Measurements from ENCODE around the gene B9D2. TPM values are rescaled to one million over a fixed set of nuclear protein-coding genes. Genes with fewer than 3 reads are reported as not detected.

Gene B9D2
- polyA plus RNA-seq, 3 donors: 12.2 to 32.5 (median 25.1) TPM

GRCh38 chr19:41356984-41357739 lies 6.8 kb downstream of the B9D2 start:
- no peaks in the 10 kb centered on the region for H3K27me3 Mint-ChIP-seq (ENCODE audit: low read depth in 3 of 3)
- H3K79me2 ChIP-seq (ENCODE audit: insufficient read depth, low read length): peaks cover 33% of the 10 kb centered on the region
- H3K36me3 Mint-ChIP-seq: peaks cover 14 to 41% of the 10 kb centered on the region in 2 donors
- H3K36me3 ChIP-seq (replicated peaks in 1 of 2; ENCODE audit: control insufficient read depth in 1 of 2, insufficient read depth in 2 of 2, low read length in 2 of 2): peaks cover 0 to 6% of the 10 kb centered on the region in 2 donors
- peak overlapping the region; percentile 24 to 60 for H3K4me3 Mint-ChIP-seq
- H3K9ac ChIP-seq (ENCODE audit: insufficient read depth, low read length, poor library complexity, severe bottlenecking): no peak overlapping the region
- peak; percentile 40 to 58 (median 47) for DNase-seq
- H3K9me3 ChIP-seq (replicated peaks in 1 of 2; ENCODE audit: control insufficient read depth in 1 of 2, insufficient read depth in 1 of 2, low read length in 2 of 2): no peaks in the 10 kb centered on the region
- 46% methylated on average over 7 of the region's 11 CpGs for WGBS (ENCODE audit: insufficient coverage)
- peaks cover 0 to 2% (median 0%) of the 10 kb centered on the region in 7 donors for H3K9me3 Mint-ChIP-seq
- H2AFZ ChIP-seq (ENCODE audit: insufficient read depth, low read depth, low read length, poor library complexity, severe bottlenecking): no peak overlapping the region
- TF ChIP-seq, protein P1, sequence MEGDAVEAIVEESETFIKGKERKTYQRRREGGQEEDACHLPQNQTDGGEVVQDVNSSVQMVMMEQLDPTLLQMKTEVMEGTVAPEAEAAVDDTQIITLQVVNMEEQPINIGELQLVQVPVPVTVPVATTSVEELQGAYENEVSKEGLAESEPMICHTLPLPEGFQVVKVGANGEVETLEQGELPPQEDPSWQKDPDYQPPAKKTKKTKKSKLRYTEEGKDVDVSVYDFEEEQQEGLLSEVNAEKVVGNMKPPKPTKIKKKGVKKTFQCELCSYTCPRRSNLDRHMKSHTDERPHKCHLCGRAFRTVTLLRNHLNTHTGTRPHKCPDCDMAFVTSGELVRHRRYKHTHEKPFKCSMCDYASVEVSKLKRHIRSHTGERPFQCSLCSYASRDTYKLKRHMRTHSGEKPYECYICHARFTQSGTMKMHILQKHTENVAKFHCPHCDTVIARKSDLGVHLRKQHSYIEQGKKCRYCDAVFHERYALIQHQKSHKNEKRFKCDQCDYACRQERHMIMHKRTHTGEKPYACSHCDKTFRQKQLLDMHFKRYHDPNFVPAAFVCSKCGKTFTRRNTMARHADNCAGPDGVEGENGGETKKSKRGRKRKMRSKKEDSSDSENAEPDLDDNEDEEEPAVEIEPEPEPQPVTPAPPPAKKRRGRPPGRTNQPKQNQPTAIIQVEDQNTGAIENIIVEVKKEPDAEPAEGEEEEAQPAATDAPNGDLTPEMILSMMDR (IDR thresholded peaks at IDR 0.05): no peak
- H3K4me3 ChIP-seq (replicated peaks in 1 of 3; ENCODE audit: low read depth in 2 of 3, low read length in 3 of 3): peak overlapping the region in 1 of 3 experiments; percentile 42
- peaks cover 47% of the 10 kb centered on the region in 2 donors for H3K4me1 ChIP-seq (ENCODE audit: control insufficient read depth in 1 of 2, insufficient read depth in 2 of 2, low read length in 2 of 2)
- H3K4me2 ChIP-seq (replicated peaks; ENCODE audit: extremely low read depth, low read length, poor library complexity, severe bottlenecking): peak overlapping the region; percentile 37
- peaks cover 15% of the 10 kb centered on the region for H4K20me1 ChIP-seq (ENCODE audit: insufficient read depth, low read length)
- H3K4me1 Mint-ChIP-seq: peaks cover 47% of the 10 kb centered on the region
- H3K27ac Mint-ChIP-seq: peak overlapping the region; percentile 56 to 88 (median 84)
- intact Hi-C loops (cut with micrococcal nuclease): loop anchor here in 1 of 2 donors (10.0 kb wide), 1 partner anchor 168 kb away; no protein-coding TSS in a partner anchor
- peak overlapping the region; percentile 11 to 73 for H3K27ac ChIP-seq (ENCODE audit: low read depth in 1 of 2, low read length in 2 of 2)
- no peaks in the 10 kb centered on the region for H3K27me3 ChIP-seq (ENCODE audit: control insufficient read depth in 2 of 2, insufficient read depth in 2 of 2, low read length in 2 of 2)

DNA sequence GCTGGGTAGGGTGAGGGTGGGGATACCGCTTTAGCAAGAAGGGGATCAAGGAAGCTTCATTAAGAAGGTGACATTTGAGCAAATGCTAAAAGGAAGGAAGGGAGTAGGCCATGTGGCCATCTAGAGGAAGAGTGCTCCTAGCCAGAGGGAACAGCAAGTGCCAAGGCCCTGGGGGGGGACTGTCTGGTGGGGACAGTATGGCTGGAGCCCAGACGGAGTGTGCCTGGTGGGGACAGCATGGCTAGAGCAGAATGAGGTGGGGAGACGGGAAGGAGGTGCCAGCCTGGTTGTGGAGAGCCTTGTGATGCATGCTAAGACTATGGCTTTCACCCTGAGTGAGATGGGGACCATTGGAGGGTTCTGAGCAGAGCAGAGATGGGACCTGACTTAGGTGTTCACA lies 8.1 kb downstream of the B9D2 start:
- no peak overlapping the region for H3K9ac ChIP-seq (ENCODE audit: insufficient read depth, low read length, poor library complexity, severe bottlenecking)
- H3K27me3 ChIP-seq (ENCODE audit: control insufficient read depth in 2 of 2, insufficient read depth in 2 of 2, low read length in 2 of 2): no peaks in the 10 kb centered on the region
- peak overlapping the region; percentile 34 to 60 for H3K27ac ChIP-seq (ENCODE audit: low read depth in 1 of 2, low read length in 2 of 2)
- H3K79me2 ChIP-seq (ENCODE audit: insufficient read depth, low read length): peaks cover 47% of the 10 kb centered on the region
- H3K9me3 ChIP-seq (replicated peaks in 1 of 2; ENCODE audit: control insufficient read depth in 1 of 2, insufficient read depth in 1 of 2, low read length in 2 of 2): no peaks in the 10 kb centered on the region
- H3K4me2 ChIP-seq (replicated peaks; ENCODE audit: extremely low read depth, low read length, poor library complexity, severe bottlenecking): peak overlapping the region; percentile 38
- H3K36me3 Mint-ChIP-seq: peaks cover 14 to 35% of the 10 kb centered on the region in 2 donors
- H3K27ac Mint-ChIP-seq: peak overlapping the region; percentile 2 to 91 (median 78)
- TF ChIP-seq, protein P1 (IDR thresholded peaks at IDR 0.05): no peak
- peaks cover 0 to 1% of the 10 kb centered on the region in 2 donors for H3K36me3 ChIP-seq (replicated peaks in 1 of 2; ENCODE audit: control insufficient read depth in 1 of 2, insufficient read depth in 2 of 2, low read length in 2 of 2)
- WGBS (ENCODE audit: insufficient coverage): 31% methylated on average over 3 of the region's 3 CpGs
- peaks cover 0 to 1% (median 0%) of the 10 kb centered on the region in 3 donors for H3K27me3 Mint-ChIP-seq (ENCODE audit: low read depth in 3 of 3)
- peaks cover 29% of the 10 kb centered on the region for H4K20me1 ChIP-seq (ENCODE audit: insufficient read depth, low read length)
- peak in 1 of 3 donors; percentile 17 for DNase-seq
- peak overlapping the region in 1 of 3 experiments; percentile 28 for H3K4me3 ChIP-seq (replicated peaks in 1 of 3; ENCODE audit: low read depth in 2 of 3, low read length in 3 of 3)
- H3K9me3 Mint-ChIP-seq: peaks cover 0 to 2% (median 0%) of the 10 kb centered on the region in 7 donors
- H3K4me1 ChIP-seq (ENCODE audit: control insufficient read depth in 1 of 2, insufficient read depth in 2 of 2, low read length in 2 of 2): peaks cover 49 to 52% of the 10 kb centered on the region in 2 donors
- peak overlapping the region; percentile 16 to 26 for H3K4me3 Mint-ChIP-seq
- peaks cover 50% of the 10 kb centered on the region for H3K4me1 Mint-ChIP-seq
- intact Hi-C loops (cut with micrococcal nuclease): loop anchor here in 1 of 2 donors (10.0 kb wide), 1 partner anchor 169 kb away; no protein-coding TSS in a partner anchor
- no peak overlapping the region for H2AFZ ChIP-seq (ENCODE audit: insufficient read depth, low read depth, low read length, poor library complexity, severe bottlenecking)
